Keratinocyte (primary cell): ENCODE data around the gene CACNB4. TPM values are rescaled to one million over a fixed set of nuclear protein-coding genes. Genes with fewer than 3 reads are reported as not detected.

Experiments used
- DNase-seq: peaks from one replicate; pipeline ENCODE4 v3.0.0-alpha.2; 2011; ENCODE audit warnings: low read depth, missing footprints, low spot score
- FAIRE-seq: peaks from 2 replicates; lab custom pipeline; 2011; peaks lifted over from hg19 to GRCh38; lab: Jason Lieb, UNC
- H2AFZ ChIP-seq: 2 replicates; pipeline ENCODE4 v1.6.0; 2012; ENCODE audit warnings: low read length, control low read depth, inconsistent platforms; ENCODE audit not compliant: control insufficient read depth
- H3K27ac ChIP-seq: 2 replicates; pipeline ENCODE4 v1.5.1; 2011; ENCODE audit warnings: low read length; ENCODE audit not compliant: control insufficient read depth, insufficient read depth
- H3K27me3 ChIP-seq: 3 replicates; pipeline ENCODE4 v1.6.0; 2011; ENCODE audit warnings: low read length; ENCODE audit not compliant: control insufficient read depth, insufficient read depth; ENCODE audit errors: extremely low read depth
- H3K36me3 ChIP-seq, 2 experiments: 2 replicates in 1 of 2; 3 replicates in 1 of 2; pipeline ENCODE4 v1.5.1; 2011; ENCODE audit warnings: low read length in 2 of 2, mild to moderate bottlenecking in 1 of 2; ENCODE audit not compliant: control insufficient read depth in 2 of 2, insufficient read depth in 2 of 2; ENCODE audit errors: extremely low read depth in 1 of 2
- H3K4me1 ChIP-seq: 3 replicates; pipeline ENCODE4 v1.5.1; 2011; ENCODE audit warnings: low read length; ENCODE audit not compliant: control insufficient read depth, insufficient read depth; ENCODE audit errors: extremely low read depth
- H3K4me2 ChIP-seq: 3 replicates; pipeline ENCODE4 v1.6.0; 2011; ENCODE audit warnings: low read depth, low read length; ENCODE audit not compliant: control insufficient read depth, insufficient read depth; ENCODE audit errors: extremely low read depth
- H3K4me3 ChIP-seq, 3 experiments: fragments of 200-600 bp in 1 of 3; sonication (generic) in 1 of 3; 2 replicates in 2 of 3; 3 replicates in 1 of 3; pipeline ENCODE4 v1.5.1; 2011 to 2016; ENCODE audit warnings: low read length in 3 of 3, mild to moderate bottlenecking in 3 of 3, control low read depth in 2 of 3, inconsistent platforms in 1 of 3, low read depth in 1 of 3, mixed read lengths in 1 of 3, mixed run types in 1 of 3, moderate library complexity in 1 of 3; ENCODE audit not compliant: control insufficient read depth in 2 of 3, insufficient read depth in 2 of 3; ENCODE audit errors: extremely low read depth in 1 of 3
- H3K79me2 ChIP-seq: 2 replicates; pipeline ENCODE4 v1.6.0; 2012; ENCODE audit warnings: low read length; ENCODE audit not compliant: control insufficient read depth, insufficient read depth
- H3K9ac ChIP-seq: 3 replicates; pipeline ENCODE4 v1.6.0; 2011; ENCODE audit warnings: low read length; ENCODE audit not compliant: control insufficient read depth, insufficient read depth; ENCODE audit errors: extremely low read depth
- H3K9me1 ChIP-seq: 3 replicates; pipeline ENCODE4 v1.6.0; 2011; ENCODE audit warnings: low read length; ENCODE audit not compliant: control insufficient read depth, insufficient read depth; ENCODE audit errors: extremely low read depth
- H3K9me3 ChIP-seq: 2 replicates; pipeline ENCODE4 v1.5.1; 2012; ENCODE audit warnings: low read depth, low read length; ENCODE audit not compliant: control insufficient read depth
- H4K20me1 ChIP-seq: 3 replicates; pipeline ENCODE4 v1.6.0; 2011; ENCODE audit warnings: low read length; ENCODE audit not compliant: control insufficient read depth, insufficient read depth; ENCODE audit errors: extremely low read depth
- EZH2 ChIP-seq: IDR thresholded peaks from one replicate; pipeline ENCODE4 v1.6.1; 2012; ENCODE audit warnings: inconsistent platforms, mild to moderate bottlenecking, low read length, moderate library complexity
- dilution Hi-C: fragments of 300-500 bp; cut with MboI; formaldehyde crosslinking; loops from one replicate; pipeline ENCODE4 v1.7.0; 2020; ENCODE audit warnings: low sequenced_read_pairs; ENCODE audit not compliant: extremely low pct_ligation_motif_present
- polyA plus RNA-seq, 5 experiments: library from polyadenylated mRNA; depleted of rRNA in 3 of 5; stranded (reverse) in 3 of 5; stranded (forward) in 1 of 5; unstranded in 1 of 5; fragments of >200 nt; gene quantifications; 1 replicate in 1 of 5; 2 replicates in 3 of 5; 3 replicates in 1 of 5; pipeline versions ENCODE4 v1.2.1 to v1.2.3, GENCODE V29; 2011 to 2012; ENCODE audit warnings: missing spikeins in 2 of 5, low read depth in 1 of 5, low replicate concordance in 1 of 5
- TF ChIP-seq, protein P1 (sequence below), 3 experiments: IDR thresholded peaks in 1 of 3; conservative IDR thresholded peaks in 1 of 3; optimal IDR thresholded peaks in 1 of 3; 2 replicates in 2 of 3; 3 replicates in 1 of 3; pipeline versions ENCODE3 to v1.5.1; 2011; ENCODE audit warnings: low read length in 3 of 3, mild to moderate bottlenecking in 3 of 3, moderate library complexity in 2 of 3, control low read depth in 1 of 3, inconsistent platforms in 1 of 3; ENCODE audit not compliant: insufficient read depth in 2 of 3; ENCODE audit errors: extremely low read depth in 1 of 3

Gene CACNB4
- polyA plus RNA-seq, 1 donor (not counting 4 experiments of a cell fraction or from before 2014, with no cell fraction given): 0.30 TPM

DNA sequence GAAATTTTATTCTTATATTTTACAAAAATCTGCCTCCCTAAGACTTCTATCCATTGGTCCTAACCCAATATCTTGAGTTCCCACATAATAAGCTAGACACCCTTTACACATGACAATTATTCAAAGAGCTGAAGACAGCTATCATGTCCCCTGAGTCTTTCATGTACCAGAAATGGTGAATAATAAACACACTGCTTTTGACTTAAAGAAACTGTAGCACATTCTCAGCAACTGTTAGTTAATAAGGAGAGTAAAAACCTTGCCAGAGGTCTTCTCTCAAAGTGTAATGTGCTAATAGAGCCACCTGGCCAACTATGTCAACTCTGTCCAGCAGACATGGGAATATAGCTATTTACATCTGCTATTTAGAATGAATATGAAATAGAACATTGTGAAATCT is 160.9 kb downstream of the CACNB4 start:
- Histone ChIP-seq H3K79me2 (no peaks in the 10 kb centered on the region), H3K4me2 (no peak overlapping the region), H3K4me1 (no peaks in the 10 kb centered on the region), H3K9me3 (no peaks in the 10 kb centered on the region), H3K36me3 (no peaks in the 10 kb centered on the region), H3K9me1 (no peaks in the 10 kb centered on the region), H2AFZ (no peak overlapping the region), H3K27ac (no peak overlapping the region), H3K27me3 (no peaks in the 10 kb centered on the region), H3K9ac (no peak overlapping the region), H4K20me1 (no peaks in the 10 kb centered on the region), H3K4me3 (no peak overlapping the region)
- DNase-seq (no peak), FAIRE-seq (no peak)
- dilution Hi-C loops: no loop called here
- no peak for TF ChIP-seq EZH2
- TF ChIP-seq, protein P1, sequence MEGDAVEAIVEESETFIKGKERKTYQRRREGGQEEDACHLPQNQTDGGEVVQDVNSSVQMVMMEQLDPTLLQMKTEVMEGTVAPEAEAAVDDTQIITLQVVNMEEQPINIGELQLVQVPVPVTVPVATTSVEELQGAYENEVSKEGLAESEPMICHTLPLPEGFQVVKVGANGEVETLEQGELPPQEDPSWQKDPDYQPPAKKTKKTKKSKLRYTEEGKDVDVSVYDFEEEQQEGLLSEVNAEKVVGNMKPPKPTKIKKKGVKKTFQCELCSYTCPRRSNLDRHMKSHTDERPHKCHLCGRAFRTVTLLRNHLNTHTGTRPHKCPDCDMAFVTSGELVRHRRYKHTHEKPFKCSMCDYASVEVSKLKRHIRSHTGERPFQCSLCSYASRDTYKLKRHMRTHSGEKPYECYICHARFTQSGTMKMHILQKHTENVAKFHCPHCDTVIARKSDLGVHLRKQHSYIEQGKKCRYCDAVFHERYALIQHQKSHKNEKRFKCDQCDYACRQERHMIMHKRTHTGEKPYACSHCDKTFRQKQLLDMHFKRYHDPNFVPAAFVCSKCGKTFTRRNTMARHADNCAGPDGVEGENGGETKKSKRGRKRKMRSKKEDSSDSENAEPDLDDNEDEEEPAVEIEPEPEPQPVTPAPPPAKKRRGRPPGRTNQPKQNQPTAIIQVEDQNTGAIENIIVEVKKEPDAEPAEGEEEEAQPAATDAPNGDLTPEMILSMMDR (optimal IDR thresholded peaks at IDR 0.05 in 1 of 3, IDR thresholded peaks at IDR 0.05 in 1 of 3, conservative IDR thresholded peaks at IDR 0.05 in 1 of 3; ENCODE audit: extremely low read depth in 1 of 3, insufficient read depth in 2 of 3, low read length in 3 of 3): no peak

DNA sequence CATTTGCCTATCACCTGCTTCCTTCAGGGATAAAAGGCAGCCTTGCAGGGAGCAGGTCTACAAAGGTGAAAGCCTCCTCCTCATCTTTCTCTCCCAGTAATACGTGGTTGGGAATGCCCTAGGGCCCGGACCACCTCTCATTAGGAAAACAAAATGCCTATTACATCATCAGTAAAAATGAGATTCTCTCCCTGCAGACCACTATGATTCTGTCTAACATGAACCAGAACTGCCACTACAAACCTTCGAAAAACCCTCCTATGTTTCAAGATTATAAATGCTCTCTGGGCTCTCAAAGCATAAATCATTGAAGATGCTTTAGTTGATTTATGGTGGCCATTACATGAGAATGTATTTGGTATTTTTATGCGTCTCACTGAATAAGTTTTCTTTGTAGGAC is 162.2 kb downstream of the CACNB4 start:
- Histone ChIP-seq H3K4me1 (no peaks in the 10 kb centered on the region), H3K4me2 (no peak overlapping the region), H3K27ac (no peak overlapping the region), H3K4me3 (no peak overlapping the region), H2AFZ (no peak overlapping the region), H3K9me3 (no peaks in the 10 kb centered on the region), H4K20me1 (no peaks in the 10 kb centered on the region), H3K9me1 (no peaks in the 10 kb centered on the region), H3K27me3 (no peaks in the 10 kb centered on the region), H3K79me2 (no peaks in the 10 kb centered on the region), H3K9ac (no peak overlapping the region), H3K36me3 (no peaks in the 10 kb centered on the region)
- no peak for FAIRE-seq
- no peak for DNase-seq
- TF ChIP-seq, protein P1 (optimal IDR thresholded peaks at IDR 0.05 in 1 of 3, IDR thresholded peaks at IDR 0.05 in 1 of 3, conservative IDR thresholded peaks at IDR 0.05 in 1 of 3; ENCODE audit: extremely low read depth in 1 of 3, insufficient read depth in 2 of 3, low read length in 3 of 3): no peak
- no peak for TF ChIP-seq EZH2
- dilution Hi-C loops: no loop called here
